ENCODE results near the gene DEPDC1B.
"Not testable (repeated sequence)": the region's sequence is repeated elsewhere in the genome, so short reads cannot be mapped to it uniquely, and the experiment has no call there.

Gene DEPDC1B

DNA sequence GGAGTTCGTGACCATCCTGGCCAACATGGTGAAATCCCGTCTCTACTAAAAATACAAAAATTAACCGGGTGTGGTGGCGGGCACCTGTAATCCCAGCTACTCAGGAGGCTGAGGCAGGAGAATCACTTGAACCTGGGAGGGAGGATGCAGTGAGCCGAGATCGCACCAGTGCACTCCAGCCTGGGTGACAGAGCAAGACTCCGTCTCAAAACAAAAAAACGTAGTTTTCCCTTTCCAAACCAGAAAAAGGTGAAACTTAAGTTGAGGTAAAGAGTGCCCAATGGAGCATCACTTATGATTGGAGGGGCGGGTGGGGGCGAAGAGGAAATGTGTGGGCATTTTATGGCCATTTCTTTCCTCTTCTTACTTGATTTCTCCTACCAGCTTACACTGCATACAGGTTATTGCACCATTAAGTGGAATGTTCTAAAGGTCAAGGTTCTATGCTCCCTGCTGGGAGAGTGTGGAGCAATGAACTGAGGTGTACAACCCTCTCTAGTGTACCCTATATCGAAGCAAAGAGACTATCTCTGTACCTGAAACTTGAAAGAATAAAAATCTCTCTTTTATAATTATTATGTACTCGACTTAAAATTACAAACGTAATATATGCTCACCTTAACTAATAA lies 136.2 kb downstream of the DEPDC1B start:
- H3K27ac ChIP-seq (ENCODE audit: extremely low read depth, low read depth, low read length), result no peak overlapping the region
- ChIA-PET POLR2A (no interaction called here), CTCF (no interaction called here)
- no peaks in the 10 kb centered on the region for H3K4me1 ChIP-seq (ENCODE audit: control insufficient read depth, insufficient read depth, low read length)
- no peaks in the 10 kb centered on the region for H3K36me3 ChIP-seq (ENCODE audit: control insufficient read depth in 2 of 2, insufficient read depth in 1 of 2, low read length in 2 of 2)
- no peaks in the 10 kb centered on the region for H3K9me3 ChIP-seq (ENCODE audit: control insufficient read depth, insufficient read depth, low read depth, low read length)
- TF ChIP-seq, protein P1, sequence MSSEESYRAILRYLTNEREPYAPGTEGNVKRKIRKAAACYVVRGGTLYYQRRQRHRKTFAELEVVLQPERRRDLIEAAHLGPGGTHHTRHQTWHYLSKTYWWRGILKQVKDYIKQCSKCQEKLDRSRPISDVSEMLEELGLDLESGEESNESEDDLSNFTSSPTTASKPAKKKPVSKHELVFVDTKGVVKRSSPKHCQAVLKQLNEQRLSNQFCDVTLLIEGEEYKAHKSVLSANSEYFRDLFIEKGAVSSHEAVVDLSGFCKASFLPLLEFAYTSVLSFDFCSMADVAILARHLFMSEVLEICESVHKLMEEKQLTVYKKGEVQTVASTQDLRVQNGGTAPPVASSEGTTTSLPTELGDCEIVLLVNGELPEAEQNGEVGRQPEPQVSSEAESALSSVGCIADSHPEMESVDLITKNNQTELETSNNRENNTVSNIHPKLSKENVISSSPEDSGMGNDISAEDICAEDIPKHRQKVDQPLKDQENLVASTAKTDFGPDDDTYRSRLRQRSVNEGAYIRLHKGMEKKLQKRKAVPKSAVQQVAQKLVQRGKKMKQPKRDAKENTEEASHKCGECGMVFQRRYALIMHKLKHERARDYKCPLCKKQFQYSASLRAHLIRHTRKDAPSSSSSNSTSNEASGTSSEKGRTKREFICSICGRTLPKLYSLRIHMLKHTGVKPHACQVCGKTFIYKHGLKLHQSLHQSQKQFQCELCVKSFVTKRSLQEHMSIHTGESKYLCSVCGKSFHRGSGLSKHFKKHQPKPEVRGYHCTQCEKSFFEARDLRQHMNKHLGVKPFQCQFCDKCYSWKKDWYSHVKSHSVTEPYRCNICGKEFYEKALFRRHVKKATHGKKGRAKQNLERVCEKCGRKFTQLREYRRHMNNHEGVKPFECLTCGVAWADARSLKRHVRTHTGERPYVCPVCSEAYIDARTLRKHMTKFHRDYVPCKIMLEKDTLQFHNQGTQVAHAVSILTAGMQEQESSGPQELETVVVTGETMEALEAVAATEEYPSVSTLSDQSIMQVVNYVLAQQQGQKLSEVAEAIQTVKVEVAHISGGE (tag by site-specific recombination; conservative IDR thresholded peaks at IDR 0.05; ENCODE audit: low read depth), result no peak
- TF ChIP-seq PRDM1 (tag by site-specific recombination; IDR thresholded peaks at IDR 0.05) (no peak), ZNF26 (tag by site-specific recombination; IDR thresholded peaks at IDR 0.05) (no peak), SP3 (tag by site-specific recombination; IDR thresholded peaks at IDR 0.05) (no peak), ZNF639 (tag by site-specific recombination; IDR thresholded peaks at IDR 0.05) (no peak), MZF1 (tag by site-specific recombination; IDR thresholded peaks at IDR 0.05; ENCODE audit: borderline replicate concordance) (no peak)
- TF ChIP-seq, protein P2, sequence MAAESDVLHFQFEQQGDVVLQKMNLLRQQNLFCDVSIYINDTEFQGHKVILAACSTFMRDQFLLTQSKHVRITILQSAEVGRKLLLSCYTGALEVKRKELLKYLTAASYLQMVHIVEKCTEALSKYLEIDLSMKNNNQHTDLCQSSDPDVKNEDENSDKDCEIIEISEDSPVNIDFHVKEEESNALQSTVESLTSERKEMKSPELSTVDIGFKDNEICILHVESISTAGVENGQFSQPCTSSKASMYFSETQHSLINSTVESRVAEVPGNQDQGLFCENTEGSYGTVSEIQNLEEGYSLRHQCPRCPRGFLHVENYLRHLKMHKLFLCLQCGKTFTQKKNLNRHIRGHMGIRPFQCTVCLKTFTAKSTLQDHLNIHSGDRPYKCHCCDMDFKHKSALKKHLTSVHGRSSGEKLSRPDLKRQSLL (tag by site-specific recombination; IDR thresholded peaks at IDR 0.05), result no peak
- H3K4me3 ChIP-seq (ENCODE audit: low read depth, low read length), result no peak overlapping the region

- H3K4me1 ChIP-seq (ENCODE audit: control insufficient read depth, insufficient read depth, low read length); H3K9me3 ChIP-seq (ENCODE audit: control insufficient read depth, insufficient read depth, low read depth, low read length); POLR2A ChIA-PET; CTCF ChIA-PET; H3K4me3 ChIP-seq (ENCODE audit: low read depth, low read length); H3K36me3 ChIP-seq (ENCODE audit: control insufficient read depth in 2 of 2, insufficient read depth in 1 of 2, low read length in 2 of 2); H3K27ac ChIP-seq (ENCODE audit: extremely low read depth, low read depth, low read length): not testable (repeated sequence)
- TF ChIP-seq, protein P3, sequence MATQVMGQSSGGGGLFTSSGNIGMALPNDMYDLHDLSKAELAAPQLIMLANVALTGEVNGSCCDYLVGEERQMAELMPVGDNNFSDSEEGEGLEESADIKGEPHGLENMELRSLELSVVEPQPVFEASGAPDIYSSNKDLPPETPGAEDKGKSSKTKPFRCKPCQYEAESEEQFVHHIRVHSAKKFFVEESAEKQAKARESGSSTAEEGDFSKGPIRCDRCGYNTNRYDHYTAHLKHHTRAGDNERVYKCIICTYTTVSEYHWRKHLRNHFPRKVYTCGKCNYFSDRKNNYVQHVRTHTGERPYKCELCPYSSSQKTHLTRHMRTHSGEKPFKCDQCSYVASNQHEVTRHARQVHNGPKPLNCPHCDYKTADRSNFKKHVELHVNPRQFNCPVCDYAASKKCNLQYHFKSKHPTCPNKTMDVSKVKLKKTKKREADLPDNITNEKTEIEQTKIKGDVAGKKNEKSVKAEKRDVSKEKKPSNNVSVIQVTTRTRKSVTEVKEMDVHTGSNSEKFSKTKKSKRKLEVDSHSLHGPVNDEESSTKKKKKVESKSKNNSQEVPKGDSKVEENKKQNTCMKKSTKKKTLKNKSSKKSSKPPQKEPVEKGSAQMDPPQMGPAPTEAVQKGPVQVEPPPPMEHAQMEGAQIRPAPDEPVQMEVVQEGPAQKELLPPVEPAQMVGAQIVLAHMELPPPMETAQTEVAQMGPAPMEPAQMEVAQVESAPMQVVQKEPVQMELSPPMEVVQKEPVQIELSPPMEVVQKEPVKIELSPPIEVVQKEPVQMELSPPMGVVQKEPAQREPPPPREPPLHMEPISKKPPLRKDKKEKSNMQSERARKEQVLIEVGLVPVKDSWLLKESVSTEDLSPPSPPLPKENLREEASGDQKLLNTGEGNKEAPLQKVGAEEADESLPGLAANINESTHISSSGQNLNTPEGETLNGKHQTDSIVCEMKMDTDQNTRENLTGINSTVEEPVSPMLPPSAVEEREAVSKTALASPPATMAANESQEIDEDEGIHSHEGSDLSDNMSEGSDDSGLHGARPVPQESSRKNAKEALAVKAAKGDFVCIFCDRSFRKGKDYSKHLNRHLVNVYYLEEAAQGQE (tag by site-specific recombination; IDR thresholded peaks at IDR 0.05), result 0 out of 2 replicates have a peak, but pooled peaks have one; percentile 25
- TF ChIP-seq ZNF426 (tag by site-specific recombination; IDR thresholded peaks at IDR 0.05) (peak; percentile 63), ZNF510 (tag by site-specific recombination; IDR thresholded peaks at IDR 0.05; ENCODE audit: insufficient replicate concordance) (peak; percentile 54), ZBTB8A (tag by site-specific recombination; IDR thresholded peaks at IDR 0.05) (peak; percentile 48; the same call in 1 of the 2 replicates), ZNF623 (tag by site-specific recombination; IDR thresholded peaks at IDR 0.05) (peak; percentile 50), ZNF654 (tag by site-specific recombination; IDR thresholded peaks at IDR 0.05; ENCODE audit: low read depth) (peak; percentile 22; the same call in 1 of the 2 replicates), ZNF202 (tag by site-specific recombination; IDR thresholded peaks at IDR 0.05; ENCODE audit: borderline replicate concordance) (0 out of 2 replicates have a peak, but pooled peaks have one; percentile 9), ZXDB (tag by site-specific recombination; IDR thresholded peaks at IDR 0.05) (peak; percentile 52; the same call in 1 of the 2 replicates), ZNF394 (tag by site-specific recombination; IDR thresholded peaks at IDR 0.05; ENCODE audit: borderline replicate concordance) (peak; percentile 75; the same call in 1 of the 2 replicates)
- TF ChIP-seq, protein P4, sequence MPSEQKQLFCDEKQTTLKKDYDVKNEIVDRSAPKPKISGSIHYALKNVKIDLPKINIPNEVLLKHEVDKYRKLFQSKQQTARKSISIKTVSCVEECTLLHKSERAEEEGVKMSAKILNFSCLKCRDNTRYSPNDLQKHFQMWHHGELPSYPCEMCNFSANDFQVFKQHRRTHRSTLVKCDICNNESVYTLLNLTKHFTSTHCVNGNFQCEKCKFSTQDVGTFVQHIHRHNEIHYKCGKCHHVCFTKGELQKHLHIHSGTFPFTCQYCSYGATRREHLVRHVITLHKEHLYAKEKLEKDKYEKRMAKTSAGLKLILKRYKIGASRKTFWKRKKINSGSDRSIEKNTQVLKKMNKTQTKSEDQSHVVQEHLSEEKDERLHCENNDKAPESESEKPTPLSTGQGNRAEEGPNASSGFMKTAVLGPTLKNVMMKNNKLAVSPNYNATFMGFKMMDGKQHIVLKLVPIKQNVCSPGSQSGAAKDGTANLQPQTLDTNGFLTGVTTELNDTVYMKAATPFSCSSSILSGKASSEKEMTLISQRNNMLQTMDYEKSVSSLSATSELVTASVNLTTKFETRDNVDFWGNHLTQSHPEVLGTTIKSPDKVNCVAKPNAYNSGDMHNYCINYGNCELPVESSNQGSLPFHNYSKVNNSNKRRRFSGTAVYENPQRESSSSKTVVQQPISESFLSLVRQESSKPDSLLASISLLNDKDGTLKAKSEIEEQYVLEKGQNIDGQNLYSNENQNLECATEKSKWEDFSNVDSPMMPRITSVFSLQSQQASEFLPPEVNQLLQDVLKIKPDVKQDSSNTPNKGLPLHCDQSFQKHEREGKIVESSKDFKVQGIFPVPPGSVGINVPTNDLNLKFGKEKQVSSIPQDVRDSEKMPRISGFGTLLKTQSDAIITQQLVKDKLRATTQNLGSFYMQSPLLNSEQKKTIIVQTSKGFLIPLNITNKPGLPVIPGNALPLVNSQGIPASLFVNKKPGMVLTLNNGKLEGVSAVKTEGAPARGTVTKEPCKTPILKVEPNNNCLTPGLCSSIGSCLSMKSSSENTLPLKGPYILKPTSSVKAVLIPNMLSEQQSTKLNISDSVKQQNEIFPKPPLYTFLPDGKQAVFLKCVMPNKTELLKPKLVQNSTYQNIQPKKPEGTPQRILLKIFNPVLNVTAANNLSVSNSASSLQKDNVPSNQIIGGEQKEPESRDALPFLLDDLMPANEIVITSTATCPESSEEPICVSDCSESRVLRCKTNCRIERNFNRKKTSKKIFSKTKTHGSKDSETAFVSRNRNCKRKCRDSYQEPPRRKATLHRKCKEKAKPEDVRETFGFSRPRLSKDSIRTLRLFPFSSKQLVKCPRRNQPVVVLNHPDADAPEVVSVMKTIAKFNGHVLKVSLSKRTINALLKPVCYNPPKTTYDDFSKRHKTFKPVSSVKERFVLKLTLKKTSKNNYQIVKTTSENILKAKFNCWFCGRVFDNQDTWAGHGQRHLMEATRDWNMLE (tag by site-specific recombination; conservative IDR thresholded peaks at IDR 0.05; ENCODE audit: low read depth), result peak; percentile 79
These were observed 146.7 kb downstream of the DEPDC1B start for GRCh38 chr5:60553291-60553690.
